Fibroblast of lung (primary cell): ENCODE results near the gene RASSF4. TPM values are rescaled to one million over a fixed set of nuclear protein-coding genes. Genes with fewer than 3 reads are reported as not detected.

Source experiments
- DNase-seq, 2 donors: peaks; one replicate each; pipeline versions ENCODE4 v3.0.0 to v3.0.0-alpha.2; 2010; ENCODE audit warnings: low read depth in 2 of 2
- H2AFZ ChIP-seq: 2 replicates; pipeline ENCODE4 v1.5.1; 2012; ENCODE audit warnings: low read length, control low read depth, inconsistent platforms
- H3K27ac ChIP-seq: 2 replicates; pipeline ENCODE4 v1.5.1; 2011; ENCODE audit warnings: low read length, control low read depth; ENCODE audit not compliant: insufficient read depth
- H3K27me3 ChIP-seq: 2 replicates; pipeline ENCODE4 v1.5.1; 2011; ENCODE audit warnings: mild to moderate bottlenecking, low read length; ENCODE audit not compliant: control insufficient read depth, insufficient read depth
- H3K36me3 ChIP-seq: 2 replicates; pipeline ENCODE4 v1.5.1; 2011; ENCODE audit warnings: low read length; ENCODE audit not compliant: control insufficient read depth, insufficient read depth
- H3K4me1 ChIP-seq: 2 replicates; pipeline ENCODE4 v1.5.1; 2011; ENCODE audit warnings: low read length; ENCODE audit not compliant: control insufficient read depth, insufficient read depth; ENCODE audit errors: extremely low read depth
- H3K4me2 ChIP-seq: 2 replicates; pipeline ENCODE4 v1.5.1; 2011; ENCODE audit warnings: low read length, control low read depth; ENCODE audit not compliant: insufficient read depth; ENCODE audit errors: extremely low read depth
- H3K4me3 ChIP-seq, 4 experiments: fragments of 200-600 bp in 1 of 4; sonication (generic) in 1 of 4; replicated peaks in 1 of 4; 2 replicates each; pipeline ENCODE4 v1.5.1; 2011 to 2016; ENCODE audit warnings: low read length in 4 of 4, low read depth in 3 of 4, mild to moderate bottlenecking in 3 of 4, control low read depth in 2 of 4, inconsistent platforms in 1 of 4, mixed read lengths in 1 of 4; ENCODE audit not compliant: insufficient read depth in 1 of 4; ENCODE audit errors: control extremely low read depth in 1 of 4
- H3K79me2 ChIP-seq: 2 replicates; pipeline ENCODE4 v1.5.1; 2012; ENCODE audit warnings: mild to moderate bottlenecking, low read length, inconsistent platforms; ENCODE audit not compliant: control insufficient read depth, insufficient read depth
- H3K9ac ChIP-seq: 2 replicates; pipeline ENCODE4 v1.5.1; 2011; ENCODE audit warnings: mild to moderate bottlenecking, low read length, control low read depth; ENCODE audit not compliant: insufficient read depth
- H3K9me3 ChIP-seq: 2 replicates; pipeline ENCODE4 v1.5.1; 2012; ENCODE audit warnings: low read depth, low read length; ENCODE audit not compliant: control insufficient read depth, insufficient read depth
- H4K20me1 ChIP-seq: 2 replicates; pipeline ENCODE4 v1.5.1; 2011; ENCODE audit warnings: low read length; ENCODE audit not compliant: control insufficient read depth, insufficient read depth; ENCODE audit errors: extremely low read depth
- EZH2 ChIP-seq: IDR thresholded peaks from 2 replicates; pipeline ENCODE4 v1.5.1; 2012; ENCODE audit warnings: low read length, control low read depth, mild to moderate bottlenecking; ENCODE audit errors: missing control alignments
- polyA plus RNA-seq, 2 donors: library from polyadenylated mRNA; depleted of rRNA in 1 of 2; stranded (reverse) in 1 of 2; unstranded in 1 of 2; fragments of >200 nt; gene quantifications; 2 replicates each; pipeline ENCODE4 v1.2.1, GENCODE V29; 2011 to 2012; ENCODE audit warnings: missing spikeins in 1 of 2
- total RNA-seq: library from RNA; depleted of rRNA; stranded (reverse); fragments of >200 nt; gene quantifications from 2 replicates; pipeline ENCODE4 v1.2.1, GENCODE V29; 2014
- TF ChIP-seq, protein P1 (sequence below), 2 donors: IDR thresholded peaks in 1 of 2; conservative IDR thresholded peaks in 1 of 2; 1 replicate in 1 of 2; 2 replicates in 1 of 2; pipeline ENCODE4 v1.5.1; 2011 to 2012; ENCODE audit warnings: low read length in 2 of 2, control low read depth in 1 of 2, inconsistent platforms in 1 of 2, low read depth in 1 of 2, mild to moderate bottlenecking in 1 of 2

RASSF4 gene
- total and polyA plus RNA-seq, 2 donors (not counting 1 experiment from before 2014, with no cell fraction given) = 6.4 to 11.4 TPM

DNA sequence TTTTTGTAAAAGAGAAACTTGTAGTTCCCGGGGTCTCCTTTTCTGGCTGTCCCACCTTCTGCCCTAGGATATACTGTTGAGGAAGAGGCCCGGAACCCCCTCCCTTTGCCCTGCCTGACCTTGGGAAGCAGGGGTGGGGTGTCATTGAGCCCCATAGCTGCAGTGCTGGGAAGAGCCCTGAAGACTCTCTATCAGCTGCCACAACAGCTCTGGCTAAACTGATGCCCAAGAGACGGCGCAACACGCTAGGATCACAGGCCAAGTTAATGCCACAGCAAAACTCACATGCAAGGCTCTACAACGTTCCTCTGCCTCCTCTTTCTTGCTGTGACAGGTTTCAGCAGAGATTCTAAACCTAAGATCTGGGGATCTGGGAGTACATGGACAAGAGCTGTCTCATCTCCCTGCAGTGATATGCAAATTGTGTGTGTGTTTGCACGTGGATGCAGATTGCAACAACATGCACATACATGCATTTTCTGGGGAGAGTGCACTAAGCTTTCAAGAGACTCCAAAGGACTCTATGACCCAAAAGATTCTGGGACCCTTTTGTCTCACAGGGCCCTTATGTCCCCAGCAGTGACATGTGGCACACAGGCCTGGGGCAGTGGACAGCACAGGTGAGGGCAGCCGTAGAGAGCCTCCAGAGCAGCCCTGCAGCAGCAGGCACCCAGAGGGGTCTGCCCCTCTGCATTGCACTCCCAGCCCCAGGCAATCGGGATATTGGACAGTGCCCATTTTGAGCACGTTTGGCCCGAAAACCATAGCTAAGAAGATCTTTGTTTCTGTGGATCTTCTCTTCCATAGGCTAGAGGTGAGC is 2.5 kb downstream of the RASSF4 start:
- no peak for TF ChIP-seq EZH2
- TF ChIP-seq, protein P1, sequence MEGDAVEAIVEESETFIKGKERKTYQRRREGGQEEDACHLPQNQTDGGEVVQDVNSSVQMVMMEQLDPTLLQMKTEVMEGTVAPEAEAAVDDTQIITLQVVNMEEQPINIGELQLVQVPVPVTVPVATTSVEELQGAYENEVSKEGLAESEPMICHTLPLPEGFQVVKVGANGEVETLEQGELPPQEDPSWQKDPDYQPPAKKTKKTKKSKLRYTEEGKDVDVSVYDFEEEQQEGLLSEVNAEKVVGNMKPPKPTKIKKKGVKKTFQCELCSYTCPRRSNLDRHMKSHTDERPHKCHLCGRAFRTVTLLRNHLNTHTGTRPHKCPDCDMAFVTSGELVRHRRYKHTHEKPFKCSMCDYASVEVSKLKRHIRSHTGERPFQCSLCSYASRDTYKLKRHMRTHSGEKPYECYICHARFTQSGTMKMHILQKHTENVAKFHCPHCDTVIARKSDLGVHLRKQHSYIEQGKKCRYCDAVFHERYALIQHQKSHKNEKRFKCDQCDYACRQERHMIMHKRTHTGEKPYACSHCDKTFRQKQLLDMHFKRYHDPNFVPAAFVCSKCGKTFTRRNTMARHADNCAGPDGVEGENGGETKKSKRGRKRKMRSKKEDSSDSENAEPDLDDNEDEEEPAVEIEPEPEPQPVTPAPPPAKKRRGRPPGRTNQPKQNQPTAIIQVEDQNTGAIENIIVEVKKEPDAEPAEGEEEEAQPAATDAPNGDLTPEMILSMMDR (conservative IDR thresholded peaks at IDR 0.05 in 1 of 2, IDR thresholded peaks at IDR 0.05 in 1 of 2; ENCODE audit: low read depth in 1 of 2, low read length in 2 of 2) = no peak
- H3K27ac ChIP-seq = no peak overlapping the region
- peaks cover 13% of the 10 kb centered on the region for H3K4me1 ChIP-seq
- no peaks in the 10 kb centered on the region for H4K20me1 ChIP-seq
- DNase-seq = no peak
- H3K9ac ChIP-seq = no peak overlapping the region
- H3K79me2 ChIP-seq = no peaks in the 10 kb centered on the region
- no peaks in the 10 kb centered on the region for H3K9me3 ChIP-seq
- no peaks in the 10 kb centered on the region for H3K27me3 ChIP-seq
- no peaks in the 10 kb centered on the region for H3K36me3 ChIP-seq
- no peak overlapping the region for H3K4me2 ChIP-seq
- no peak overlapping the region for H3K4me3 ChIP-seq
- H2AFZ ChIP-seq = no peak overlapping the region

DNA sequence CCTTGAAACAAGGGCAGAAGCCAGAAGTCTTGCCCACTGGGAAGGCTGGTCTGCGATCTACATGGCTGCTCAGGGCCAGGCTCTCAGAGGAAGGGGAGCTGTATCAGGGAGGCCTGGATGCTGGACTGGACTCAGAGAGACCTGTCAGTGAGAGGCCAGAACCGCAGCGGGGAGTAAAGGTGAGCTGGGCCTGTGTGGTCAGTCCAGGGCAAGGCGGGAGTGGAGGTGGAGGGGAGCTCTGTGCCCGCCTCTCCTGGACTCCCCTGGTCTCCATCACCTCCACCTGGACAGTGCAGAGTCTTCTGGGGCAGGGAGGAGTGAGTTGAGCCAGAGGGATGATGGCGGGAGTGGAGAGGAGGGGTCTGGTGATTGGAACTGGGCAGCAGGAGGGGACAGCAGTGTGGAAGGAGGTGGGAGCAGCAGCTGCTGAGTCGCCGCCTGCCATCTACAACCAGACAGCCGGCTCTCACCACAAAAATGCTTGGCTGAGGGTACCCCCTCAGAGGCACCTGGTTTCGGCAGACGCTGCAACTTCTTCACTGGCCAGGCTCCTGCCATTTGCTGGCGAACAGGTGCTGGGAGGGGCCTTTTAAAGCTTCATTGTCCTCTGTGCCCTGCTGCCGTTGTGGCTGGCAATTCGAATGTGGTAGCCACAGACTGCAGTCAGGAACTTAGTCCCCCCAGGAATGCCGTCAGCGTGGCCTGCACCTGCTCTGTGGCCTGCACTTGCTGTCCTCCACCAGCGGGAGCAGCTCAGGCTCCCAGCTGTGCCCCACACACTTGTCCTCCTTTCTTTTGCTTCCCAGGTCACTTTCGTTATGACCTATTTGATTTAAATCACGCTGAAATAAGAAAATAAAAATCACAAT is 3.5 kb downstream of the RASSF4 start:
- H4K20me1 ChIP-seq = no peaks in the 10 kb centered on the region
- no peak for DNase-seq
- H3K4me3 ChIP-seq = no peak overlapping the region
- H3K4me2 ChIP-seq = no peak overlapping the region
- no peak overlapping the region for H3K27ac ChIP-seq
- H2AFZ ChIP-seq = no peak overlapping the region
- no peaks in the 10 kb centered on the region for H3K27me3 ChIP-seq
- H3K79me2 ChIP-seq = no peaks in the 10 kb centered on the region
- H3K9ac ChIP-seq = no peak overlapping the region
- TF ChIP-seq, protein P1 (conservative IDR thresholded peaks at IDR 0.05 in 1 of 2, IDR thresholded peaks at IDR 0.05 in 1 of 2; ENCODE audit: low read depth in 1 of 2, low read length in 2 of 2) = peak in 1 of 2 donors; percentile 22
- TF ChIP-seq EZH2 = no peak
- H3K36me3 ChIP-seq = no peaks in the 10 kb centered on the region
- H3K4me1 ChIP-seq = peaks cover 13% of the 10 kb centered on the region
- no peaks in the 10 kb centered on the region for H3K9me3 ChIP-seq
